ENCODE measurements around the gene ACOT11. TPM values are rescaled to one million over a fixed set of nuclear protein-coding genes. Genes with fewer than 3 reads are reported as not detected.

Gene ACOT11
- total and polyA plus RNA-seq, 2 of the 13 experiments (the other 11 are each of a cell fraction or from before 2014, with no cell fraction given), result 2.6 to 3.3 TPM

DNA sequence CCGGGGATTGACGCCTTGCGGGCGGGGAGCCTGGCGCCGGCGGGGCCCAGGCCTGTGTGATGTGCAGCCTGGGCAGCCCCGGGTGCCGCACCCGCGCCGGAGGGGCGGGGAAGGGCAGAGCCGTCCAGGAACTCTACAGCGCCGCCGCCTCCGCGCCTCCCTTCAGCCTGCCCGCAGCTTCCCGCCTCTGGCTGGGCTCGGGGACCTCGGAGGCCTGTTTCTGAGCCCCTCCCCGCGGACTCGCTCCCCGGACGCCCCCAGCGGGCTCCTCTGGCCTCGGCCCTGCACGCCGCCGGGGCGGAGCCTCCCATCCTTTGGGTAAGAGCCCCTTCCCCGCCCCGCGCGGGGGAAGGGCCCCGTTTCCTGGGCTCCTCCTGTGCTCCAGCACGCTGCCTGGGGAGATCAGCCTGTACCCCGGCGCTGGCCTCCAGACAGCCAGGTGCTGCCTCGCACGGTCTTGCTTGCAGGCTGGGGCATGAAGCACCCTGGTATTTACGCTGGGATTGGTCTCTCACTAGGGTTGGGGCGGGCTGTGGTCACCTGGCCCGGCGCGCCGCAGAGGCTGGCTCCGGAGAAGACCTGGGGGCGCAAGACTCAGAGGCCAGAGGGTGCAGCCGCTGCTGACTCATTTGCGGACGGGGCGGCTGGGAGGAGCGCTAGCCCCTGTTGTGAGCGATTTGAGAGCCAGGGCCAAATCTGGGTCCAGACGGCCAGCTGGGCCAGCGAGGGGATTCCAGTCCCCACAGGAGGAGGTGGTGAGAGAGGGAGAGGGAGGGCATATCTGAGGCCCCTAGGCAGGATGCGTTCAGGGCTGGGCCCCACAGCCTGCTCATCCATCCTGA is 5.7 kb upstream of the ACOT11 start (continued):
- TF ChIP-seq, protein P1, sequence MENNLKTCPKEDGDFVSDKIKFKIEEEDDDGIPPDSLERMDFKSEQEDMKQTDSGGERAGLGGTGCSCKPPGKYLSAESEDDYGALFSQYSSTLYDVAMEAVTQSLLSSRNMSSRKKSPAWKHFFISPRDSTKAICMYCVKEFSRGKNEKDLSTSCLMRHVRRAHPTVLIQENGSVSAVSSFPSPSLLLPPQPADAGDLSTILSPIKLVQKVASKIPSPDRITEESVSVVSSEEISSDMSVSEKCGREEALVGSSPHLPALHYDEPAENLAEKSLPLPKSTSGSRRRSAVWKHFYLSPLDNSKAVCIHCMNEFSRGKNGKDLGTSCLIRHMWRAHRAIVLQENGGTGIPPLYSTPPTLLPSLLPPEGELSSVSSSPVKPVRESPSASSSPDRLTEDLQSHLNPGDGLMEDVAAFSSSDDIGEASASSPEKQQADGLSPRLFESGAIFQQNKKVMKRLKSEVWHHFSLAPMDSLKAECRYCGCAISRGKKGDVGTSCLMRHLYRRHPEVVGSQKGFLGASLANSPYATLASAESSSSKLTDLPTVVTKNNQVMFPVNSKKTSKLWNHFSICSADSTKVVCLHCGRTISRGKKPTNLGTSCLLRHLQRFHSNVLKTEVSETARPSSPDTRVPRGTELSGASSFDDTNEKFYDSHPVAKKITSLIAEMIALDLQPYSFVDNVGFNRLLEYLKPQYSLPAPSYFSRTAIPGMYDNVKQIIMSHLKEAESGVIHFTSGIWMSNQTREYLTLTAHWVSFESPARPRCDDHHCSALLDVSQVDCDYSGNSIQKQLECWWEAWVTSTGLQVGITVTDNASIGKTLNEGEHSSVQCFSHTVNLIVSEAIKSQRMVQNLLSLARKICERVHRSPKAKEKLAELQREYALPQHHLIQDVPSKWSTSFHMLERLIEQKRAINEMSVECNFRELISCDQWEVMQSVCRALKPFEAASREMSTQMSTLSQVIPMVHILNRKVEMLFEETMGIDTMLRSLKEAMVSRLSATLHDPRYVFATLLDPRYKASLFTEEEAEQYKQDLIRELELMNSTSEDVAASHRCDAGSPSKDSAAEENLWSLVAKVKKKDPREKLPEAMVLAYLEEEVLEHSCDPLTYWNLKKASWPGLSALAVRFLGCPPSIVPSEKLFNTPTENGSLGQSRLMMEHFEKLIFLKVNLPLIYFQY (CRISPR knock-in tag; IDR thresholded peaks at IDR 0.05; ENCODE audit: borderline replicate concordance), result no peak
- TF ChIP-seq PITX1 (CRISPR knock-in tag; IDR thresholded peaks at IDR 0.05), result no peak
- no peak for TF ChIP-seq CHD4 (IDR thresholded peaks at IDR 0.05; ENCODE audit: borderline replicate concordance, low read length)
- TF ChIP-seq TOE1 (CRISPR knock-in tag; IDR thresholded peaks at IDR 0.05), result no peak
- TF ChIP-seq, protein P2, sequence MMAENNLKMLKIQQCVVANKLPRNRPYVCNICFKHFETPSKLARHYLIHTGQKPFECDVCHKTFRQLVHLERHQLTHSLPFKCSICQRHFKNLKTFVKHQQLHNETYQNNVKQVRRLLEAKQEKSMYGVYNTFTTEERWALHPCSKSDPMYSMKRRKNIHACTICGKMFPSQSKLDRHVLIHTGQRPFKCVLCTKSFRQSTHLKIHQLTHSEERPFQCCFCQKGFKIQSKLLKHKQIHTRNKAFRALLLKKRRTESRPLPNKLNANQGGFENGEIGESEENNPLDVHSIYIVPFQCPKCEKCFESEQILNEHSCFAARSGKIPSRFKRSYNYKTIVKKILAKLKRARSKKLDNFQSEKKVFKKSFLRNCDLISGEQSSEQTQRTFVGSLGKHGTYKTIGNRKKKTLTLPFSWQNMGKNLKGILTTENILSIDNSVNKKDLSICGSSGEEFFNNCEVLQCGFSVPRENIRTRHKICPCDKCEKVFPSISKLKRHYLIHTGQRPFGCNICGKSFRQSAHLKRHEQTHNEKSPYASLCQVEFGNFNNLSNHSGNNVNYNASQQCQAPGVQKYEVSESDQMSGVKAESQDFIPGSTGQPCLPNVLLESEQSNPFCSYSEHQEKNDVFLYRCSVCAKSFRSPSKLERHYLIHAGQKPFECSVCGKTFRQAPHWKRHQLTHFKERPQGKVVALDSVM (CRISPR knock-in tag; IDR thresholded peaks at IDR 0.05), result peak; percentile 83
- 0 out of 2 replicates have a peak, but pooled peaks have one; percentile 70 for TF ChIP-seq NFE2L1 (CRISPR knock-in tag; IDR thresholded peaks at IDR 0.05; ENCODE audit: borderline replicate concordance)
- peak; percentile 8; the same call in 1 of the 2 replicates for TF ChIP-seq DR1 (CRISPR knock-in tag; IDR thresholded peaks at IDR 0.05)
- no peak for TF ChIP-seq MED13 (CRISPR knock-in tag; IDR thresholded peaks at IDR 0.05)
- TF ChIP-seq, protein P3, sequence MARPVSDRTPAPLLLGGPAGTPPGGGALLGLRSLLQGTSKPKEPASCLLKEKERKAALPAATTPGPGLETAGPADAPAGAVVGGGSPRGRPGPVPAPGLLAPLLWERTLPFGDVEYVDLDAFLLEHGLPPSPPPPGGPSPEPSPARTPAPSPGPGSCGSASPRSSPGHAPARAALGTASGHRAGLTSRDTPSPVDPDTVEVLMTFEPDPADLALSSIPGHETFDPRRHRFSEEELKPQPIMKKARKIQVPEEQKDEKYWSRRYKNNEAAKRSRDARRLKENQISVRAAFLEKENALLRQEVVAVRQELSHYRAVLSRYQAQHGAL (CRISPR knock-in tag; IDR thresholded peaks at IDR 0.05; ENCODE audit: not compliant biosample characterization), result no peak
- TF ChIP-seq, protein P4, sequence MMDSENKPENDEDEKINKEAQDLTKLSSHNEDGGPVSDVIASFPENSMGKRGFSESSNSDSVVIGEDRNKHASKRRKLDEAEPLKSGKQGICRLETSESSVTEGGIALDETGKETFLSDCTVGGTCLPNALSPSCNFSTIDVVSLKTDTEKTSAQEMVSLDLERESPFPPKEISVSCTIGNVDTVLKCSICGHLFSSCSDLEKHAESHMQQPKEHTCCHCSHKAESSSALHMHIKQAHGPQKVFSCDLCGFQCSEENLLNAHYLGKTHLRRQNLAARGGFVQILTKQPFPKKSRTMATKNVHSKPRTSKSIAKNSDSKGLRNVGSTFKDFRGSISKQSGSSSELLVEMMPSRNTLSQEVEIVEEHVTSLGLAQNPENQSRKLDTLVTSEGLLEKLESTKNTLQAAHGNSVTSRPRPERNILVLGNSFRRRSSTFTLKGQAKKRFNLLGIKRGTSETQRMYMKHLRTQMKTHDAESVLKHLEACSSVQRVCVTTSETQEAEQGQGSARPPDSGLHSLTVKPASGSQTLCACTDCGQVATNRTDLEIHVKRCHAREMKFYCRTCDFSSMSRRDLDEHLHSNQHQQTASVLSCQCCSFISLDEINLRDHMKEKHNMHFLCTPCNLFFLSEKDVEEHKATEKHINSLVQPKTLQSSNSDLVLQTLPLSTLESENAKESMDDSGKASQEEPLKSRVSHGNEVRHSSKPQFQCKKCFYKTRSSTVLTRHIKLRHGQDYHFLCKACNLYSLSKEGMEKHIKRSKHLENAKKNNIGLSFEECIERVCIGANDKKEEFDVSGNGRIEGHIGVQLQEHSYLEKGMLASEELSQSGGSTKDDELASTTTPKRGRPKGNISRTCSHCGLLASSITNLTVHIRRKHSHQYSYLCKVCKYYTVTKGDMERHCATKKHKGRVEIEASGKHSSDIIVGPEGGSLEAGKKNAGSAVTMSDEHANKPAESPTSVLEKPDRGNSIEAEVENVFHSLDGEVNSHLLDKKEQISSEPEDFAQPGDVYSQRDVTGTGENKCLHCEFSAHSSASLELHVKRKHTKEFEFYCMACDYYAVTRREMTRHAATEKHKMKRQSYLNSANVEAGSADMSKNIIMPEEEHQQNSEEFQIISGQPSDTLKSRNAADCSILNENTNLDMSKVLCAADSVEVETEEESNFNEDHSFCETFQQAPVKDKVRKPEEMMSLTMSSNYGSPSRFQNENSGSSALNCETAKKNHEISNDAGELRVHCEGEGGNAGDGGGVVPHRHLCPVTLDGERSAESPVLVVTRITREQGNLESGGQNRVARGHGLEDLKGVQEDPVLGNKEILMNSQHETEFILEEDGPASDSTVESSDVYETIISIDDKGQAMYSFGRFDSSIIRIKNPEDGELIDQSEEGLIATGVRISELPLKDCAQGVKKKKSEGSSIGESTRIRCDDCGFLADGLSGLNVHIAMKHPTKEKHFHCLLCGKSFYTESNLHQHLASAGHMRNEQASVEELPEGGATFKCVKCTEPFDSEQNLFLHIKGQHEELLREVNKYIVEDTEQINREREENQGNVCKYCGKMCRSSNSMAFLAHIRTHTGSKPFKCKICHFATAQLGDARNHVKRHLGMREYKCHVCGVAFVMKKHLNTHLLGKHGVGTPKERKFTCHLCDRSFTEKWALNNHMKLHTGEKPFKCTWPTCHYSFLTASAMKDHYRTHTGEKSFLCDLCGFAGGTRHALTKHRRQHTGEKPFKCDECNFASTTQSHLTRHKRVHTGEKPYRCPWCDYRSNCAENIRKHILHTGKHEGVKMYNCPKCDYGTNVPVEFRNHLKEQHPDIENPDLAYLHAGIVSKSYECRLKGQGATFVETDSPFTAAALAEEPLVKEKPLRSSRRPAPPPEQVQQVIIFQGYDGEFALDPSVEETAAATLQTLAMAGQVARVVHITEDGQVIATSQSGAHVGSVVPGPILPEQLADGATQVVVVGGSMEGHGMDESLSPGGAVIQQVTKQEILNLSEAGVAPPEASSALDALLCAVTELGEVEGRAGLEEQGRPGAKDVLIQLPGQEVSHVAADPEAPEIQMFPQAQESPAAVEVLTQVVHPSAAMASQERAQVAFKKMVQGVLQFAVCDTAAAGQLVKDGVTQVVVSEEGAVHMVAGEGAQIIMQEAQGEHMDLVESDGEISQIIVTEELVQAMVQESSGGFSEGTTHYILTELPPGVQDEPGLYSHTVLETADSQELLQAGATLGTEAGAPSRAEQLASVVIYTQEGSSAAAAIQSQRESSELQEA (CRISPR knock-in tag; IDR thresholded peaks at IDR 0.05; ENCODE audit: not compliant biosample characterization), result no peak
- peak; percentile 2; the same call in 1 of the 2 replicates for TF ChIP-seq FOXC1 (CRISPR knock-in tag; IDR thresholded peaks at IDR 0.05; ENCODE audit: borderline replicate concordance)
- TF ChIP-seq NR2C2 (CRISPR knock-in tag; IDR thresholded peaks at IDR 0.05; ENCODE audit: borderline replicate concordance), result no peak

Data from HepG2 (cell line).